Prostate gland (tissue), 2 donors: ENCODE results near the gene DENND5A. TPM values are rescaled to one million over a fixed set of nuclear protein-coding genes. Genes with fewer than 3 reads are reported as not detected.

ENCODE experiments used
- DNase-seq: peaks from one replicate; pipeline ENCODE4 v3.0.0-alpha.2; 2019; ENCODE audit warnings: low spot score
- H3K27ac ChIP-seq, 2 donors: fragments of 200-600 bp; sonication (generic); 2 replicates each; pipeline ENCODE4 v1.5.1; 2017 to 2019
- H3K27me3 ChIP-seq: fragments of 200-600 bp; sonication (generic); replicated peaks from 2 replicates; pipeline ENCODE4 v1.5.1; 2019; ENCODE audit not compliant: insufficient read depth
- H3K36me3 ChIP-seq, 2 donors: fragments of 200-600 bp; sonication (generic); 1 replicate in 1 of 2; 2 replicates in 1 of 2; pipeline versions ENCODE4 v1.5.1 to v1.8.1; 2017 to 2019
- H3K4me1 ChIP-seq: fragments of 200-600 bp; sonication (generic); replicated peaks from 2 replicates; pipeline ENCODE4 v1.5.1; 2019
- H3K4me3 ChIP-seq, 2 donors: fragments of 200-600 bp; sonication (generic); 2 replicates each; pipeline ENCODE4 v1.5.1; 2017 to 2019
- H3K9me3 ChIP-seq: fragments of 200-600 bp; sonication (generic); 2 replicates; pipeline ENCODE4 v1.5.1; 2017
- CTCF ChIP-seq, 4 experiments: fragments of 200-600 bp in 2 of 4; fragments of 450-650 bp in 2 of 4; sonication (generic) in 2 of 4; IDR thresholded peaks; 1 replicate in 3 of 4; 2 replicates in 1 of 4; pipeline ENCODE4 v1.5.1; 2016 to 2019; ENCODE audit warnings: antibody characterized with exemption in 4 of 4, mild to moderate bottlenecking in 2 of 4, moderate library complexity in 2 of 4
- POLR2A ChIP-seq: fragments of 450-650 bp; IDR thresholded peaks from one replicate; pipeline ENCODE4 v1.6.1; 2016; ENCODE audit warnings: antibody characterized with exemption, mild to moderate bottlenecking
- POLR2AphosphoS5 ChIP-seq: sonication (generic); formaldehyde crosslinking; IDR thresholded peaks from one replicate; pipeline ENCODE4 v1.6.1; 2017; ENCODE audit warnings: antibody characterized with exemption
- WGBS: methylation state at CpG from one replicate; pipeline ENCODE4 v1.1.5; 2018; 5-methylcytosine and 5-hydroxymethylcytosine counted together
- intact Hi-C: fragments of 100-400 bp; cut with DNase I; formaldehyde crosslinking; loops from one replicate; pipeline ENCODE4 v1.14.2; 2022
- total RNA-seq, 2 donors: library from RNA; depleted of rRNA; stranded (reverse); fragments of >200 nt; gene quantifications; one replicate each; pipeline ENCODE4 v1.1.0, GENCODE V29; 2016

Gene DENND5A
- total RNA-seq, 2 donors from 2014 or later: 25.4 to 84.6 TPM

- Histone ChIP-seq H3K9me3 (no peaks in the 10 kb centered on the region), H3K27me3 (no peaks in the 10 kb centered on the region), H3K27ac (no peak overlapping the region), H3K36me3 (no peaks in the 10 kb centered on the region), H3K4me3 (no peak overlapping the region), H3K4me1 (no peaks in the 10 kb centered on the region)
- intact Hi-C loops: no loop called here
- TF ChIP-seq POLR2A (no peak), CTCF (IDR thresholded peaks at IDR 0.05) (no peak), POLR2AphosphoS5 (no peak)
- DNase-seq: no peak
- WGBS: 98% methylated on average over 2 of the region's 2 CpGs
These were observed 153.1 kb downstream of the DENND5A start for GRCh38 chr11:9112075-9112474.

GRCh38 chr11:9109858-9110731 lies 155.1 kb downstream of the DENND5A start:
- H3K27ac ChIP-seq: no peak overlapping the region
- intact Hi-C loops: no loop called here
- 77% methylated on average over 3 of the region's 3 CpGs for WGBS
- H3K4me3 ChIP-seq: no peak overlapping the region
- no peak for DNase-seq
- no peaks in the 10 kb centered on the region for H3K36me3 ChIP-seq
- no peaks in the 10 kb centered on the region for H3K9me3 ChIP-seq
- no peaks in the 10 kb centered on the region for H3K27me3 ChIP-seq
- TF ChIP-seq CTCF (IDR thresholded peaks at IDR 0.05) (no peak), POLR2AphosphoS5 (no peak), POLR2A (no peak)
- no peaks in the 10 kb centered on the region for H3K4me1 ChIP-seq

GRCh38 chr11:9104580-9104979 lies 160.6 kb downstream of the DENND5A start:
- Histone ChIP-seq H3K4me3 (no peak overlapping the region), H3K4me1 (peaks cover 8% of the 10 kb centered on the region), H3K9me3 (no peaks in the 10 kb centered on the region), H3K27me3 (no peaks in the 10 kb centered on the region), H3K27ac (no peak overlapping the region), H3K36me3 (no peaks in the 10 kb centered on the region)
- DNase-seq: no peak
- 96% methylated on average over 7 of the region's 7 CpGs for WGBS
- no peak for TF ChIP-seq POLR2A
- TF ChIP-seq CTCF (IDR thresholded peaks at IDR 0.05): no peak
- no peak for TF ChIP-seq POLR2AphosphoS5
- intact Hi-C loops: no loop called here

GRCh38 chr11:9103542-9104276 lies 161.4 kb downstream of the DENND5A start:
- Histone ChIP-seq H3K4me1 (peaks cover 8% of the 10 kb centered on the region), H3K4me3 (no peak overlapping the region), H3K36me3 (no peaks in the 10 kb centered on the region), H3K27me3 (no peaks in the 10 kb centered on the region), H3K27ac (no peak overlapping the region), H3K9me3 (no peaks in the 10 kb centered on the region)
- intact Hi-C loops: no loop called here
- DNase-seq: peak; percentile 51
- 72% methylated on average over 7 of the region's 7 CpGs for WGBS
- TF ChIP-seq CTCF (IDR thresholded peaks at IDR 0.05) (no peak), POLR2AphosphoS5 (peak; percentile 85)
